Panc1 (cell line): ENCODE measurements around the gene APOO. TPM values are rescaled to one million over a fixed set of nuclear protein-coding genes. Genes with fewer than 3 reads are reported as not detected.

ENCODE experiments used
- ATAC-seq: fragments of 200-7000 bp; cut with Tn5 transposase; 2 replicates; pipeline ENCODE4 v1.9.1; 2020; ENCODE audit warnings: mild to moderate bottlenecking, moderate library complexity
- BruUV-seq: library from RNA; stranded (reverse); fragments of 400-500 nt; replicated peaks from 2 replicates; lab custom pipeline; 2021; lab: Mats Ljungman, UMichigan
- CTCF ChIA-PET: fragments of 300-600 bp; sonication (Branson Sonifier 250); formaldehyde crosslinking; loops from one replicate; lab custom pipeline; 2022; ENCODE audit warnings: antibody characterized with exemption; lab: Charles Lee
- POLR2A ChIA-PET: fragments of 300-600 bp; sonication (Branson Sonifier 250); formaldehyde crosslinking; loops from one replicate; lab custom pipeline; 2022; ENCODE audit warnings: antibody characterized with exemption; lab: Charles Lee
- DNase-seq: peaks from one replicate; pipeline ENCODE4 v3.0.0-alpha.2; 2010; ENCODE audit warnings: low read depth, low spot score
- H3K27ac ChIP-seq: 2 replicates; pipeline ENCODE4 v1.5.1; 2011; ENCODE audit warnings: mild to moderate bottlenecking, low read length, inconsistent platforms
- H3K27me3 ChIP-seq: fragments of 200-500 bp; sonication (Bioruptor generic); 2 replicates; pipeline ENCODE4 v1.6.0; 2014; ENCODE audit warnings: low read length, inconsistent platforms; ENCODE audit not compliant: control insufficient read depth, insufficient read depth
- H3K36me3 ChIP-seq: fragments of 200-500 bp; sonication (Bioruptor generic); 2 replicates; pipeline ENCODE4 v1.5.1; 2014; ENCODE audit warnings: inconsistent platforms, mild to moderate bottlenecking, low read length, moderate library complexity; ENCODE audit not compliant: control insufficient read depth, insufficient read depth
- H3K4me1 ChIP-seq: 2 replicates; pipeline ENCODE4 v1.5.1; 2011; ENCODE audit warnings: inconsistent platforms, mild to moderate bottlenecking, low read length, moderate library complexity; ENCODE audit not compliant: control insufficient read depth, insufficient read depth
- H3K4me3 ChIP-seq, 2 experiments: 2 replicates each; pipeline ENCODE4 v1.5.1; 2011 to 2012; ENCODE audit warnings: low read depth in 2 of 2, low read length in 2 of 2, mild to moderate bottlenecking in 2 of 2, inconsistent platforms in 1 of 2, moderate library complexity in 1 of 2
- H3K9me3 ChIP-seq: fragments of 200-500 bp; sonication (Bioruptor generic); 2 replicates; pipeline ENCODE4 v1.5.1; 2014; ENCODE audit warnings: low read depth, mild to moderate bottlenecking, inconsistent platforms, low read length, moderate library complexity; ENCODE audit not compliant: control insufficient read depth, insufficient read depth
- POLR2AphosphoS5 ChIP-seq: IDR thresholded peaks from 2 replicates; pipeline ENCODE4 v1.6.1; 2012; ENCODE audit warnings: mild to moderate bottlenecking, low read depth, low read length, moderate library complexity
- SIN3A ChIP-seq: IDR thresholded peaks from 2 replicates; pipeline ENCODE4 v1.6.1; 2012; ENCODE audit warnings: low read depth, mild to moderate bottlenecking, low read length, moderate library complexity, borderline replicate concordance; ENCODE audit not compliant: insufficient read depth
- TCF7L2 ChIP-seq: IDR thresholded peaks from 2 replicates; pipeline ENCODE4 v1.6.1; 2011; ENCODE audit warnings: mild to moderate bottlenecking, low read depth, low read length, inconsistent platforms
- in situ Hi-C: cut with HindIII; loops from 2 replicates; pipeline ENCODE4 v1.10.0; 2016; ENCODE audit warnings: low sequenced_read_pairs, low pct_unique_long_range_greater_than_20kb
- intact Hi-C: fragments of 100-400 bp; cut with micrococcal nuclease; formaldehyde crosslinking; loops from one replicate; pipeline ENCODE4 v1.10.0; 2022; ENCODE audit not compliant: unreplicated experiment
- total RNA-seq: library from RNA; stranded (reverse); gene quantifications from one replicate; pipeline ENCODE4 v1.2.1, GENCODE V29; 2021; ENCODE audit not compliant: unreplicated experiment
- TF ChIP-seq, protein P1 (sequence below): fragments of 450-650 bp; IDR thresholded peaks from 2 replicates; pipeline ENCODE4 v1.5.1; 2017; ENCODE audit warnings: mild to moderate bottlenecking
- TF ChIP-seq, protein P2 (sequence below), 2 experiments: IDR thresholded peaks; 2 replicates each; pipeline ENCODE4 v1.6.1; 2011 to 2012; ENCODE audit warnings: low read depth in 2 of 2, control low read depth in 1 of 2, low read length in 1 of 2, mild to moderate bottlenecking in 1 of 2, moderate library complexity in 1 of 2; ENCODE audit not compliant: insufficient read depth in 1 of 2

APOO gene
- total RNA-seq, 1 experiment from 2014 or later: 36.8 TPM

DNA sequence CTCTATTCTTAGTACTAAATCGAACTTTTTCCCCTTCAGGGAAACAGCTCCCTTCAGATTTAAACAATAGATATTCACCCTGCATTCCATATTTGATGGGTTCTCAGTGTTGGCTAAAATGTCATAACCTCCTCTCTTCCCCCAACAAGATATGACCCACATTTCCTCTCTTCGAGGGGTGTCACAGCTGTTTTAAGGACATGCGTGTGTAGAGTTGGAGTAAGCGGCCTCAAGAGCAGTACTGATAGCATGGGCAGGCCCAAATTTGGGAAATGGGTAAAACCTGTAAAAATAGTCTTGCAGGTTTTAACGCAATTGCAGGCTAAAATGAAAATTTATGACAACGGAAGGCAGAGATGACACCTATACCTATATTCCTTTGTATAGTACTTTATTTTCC lies 96.1 kb downstream of the APOO start:
- ATAC-seq: no peak
- POLR2A ChIA-PET: interaction anchor here (0.6 to 0.7 kb wide), 2 partner anchors 22 to 44 kb away, joined by 3 to 7 read pairs; no protein-coding TSS in a partner anchor

DNA sequence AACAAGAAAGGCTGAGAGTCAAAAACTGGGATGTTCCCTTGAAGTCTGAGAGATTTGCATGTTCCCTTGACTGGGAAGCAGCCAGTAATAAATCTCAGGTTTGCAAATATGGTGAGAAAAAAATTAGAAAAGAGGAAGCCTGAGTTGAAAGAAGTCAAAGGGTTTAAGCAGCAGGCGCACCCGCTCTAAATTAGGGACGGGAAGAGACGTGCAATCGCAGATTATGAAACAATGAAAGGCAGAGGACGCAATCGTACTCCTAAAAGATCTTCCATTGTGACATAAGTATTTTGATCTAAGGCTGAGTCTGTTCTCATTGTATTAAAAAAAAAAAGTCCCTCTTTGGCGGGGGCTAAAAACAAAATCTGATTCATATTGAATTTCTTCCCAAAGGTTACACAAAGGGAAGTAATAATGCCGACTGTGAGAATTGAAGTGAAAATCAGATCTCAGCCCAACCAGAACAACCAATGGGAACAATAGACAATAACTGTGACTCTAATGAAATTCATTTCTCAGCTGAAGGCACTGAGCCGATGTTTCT lies 96.6 kb downstream of the APOO start:
- ATAC-seq (no peak), DNase-seq (no peak)
- no peaks in the 10 kb centered on the region for H3K36me3 ChIP-seq
- TF ChIP-seq, protein P1, sequence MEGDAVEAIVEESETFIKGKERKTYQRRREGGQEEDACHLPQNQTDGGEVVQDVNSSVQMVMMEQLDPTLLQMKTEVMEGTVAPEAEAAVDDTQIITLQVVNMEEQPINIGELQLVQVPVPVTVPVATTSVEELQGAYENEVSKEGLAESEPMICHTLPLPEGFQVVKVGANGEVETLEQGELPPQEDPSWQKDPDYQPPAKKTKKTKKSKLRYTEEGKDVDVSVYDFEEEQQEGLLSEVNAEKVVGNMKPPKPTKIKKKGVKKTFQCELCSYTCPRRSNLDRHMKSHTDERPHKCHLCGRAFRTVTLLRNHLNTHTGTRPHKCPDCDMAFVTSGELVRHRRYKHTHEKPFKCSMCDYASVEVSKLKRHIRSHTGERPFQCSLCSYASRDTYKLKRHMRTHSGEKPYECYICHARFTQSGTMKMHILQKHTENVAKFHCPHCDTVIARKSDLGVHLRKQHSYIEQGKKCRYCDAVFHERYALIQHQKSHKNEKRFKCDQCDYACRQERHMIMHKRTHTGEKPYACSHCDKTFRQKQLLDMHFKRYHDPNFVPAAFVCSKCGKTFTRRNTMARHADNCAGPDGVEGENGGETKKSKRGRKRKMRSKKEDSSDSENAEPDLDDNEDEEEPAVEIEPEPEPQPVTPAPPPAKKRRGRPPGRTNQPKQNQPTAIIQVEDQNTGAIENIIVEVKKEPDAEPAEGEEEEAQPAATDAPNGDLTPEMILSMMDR: no peak
- TF ChIP-seq SIN3A (no peak), TCF7L2 (no peak), POLR2AphosphoS5 (no peak)
- TF ChIP-seq, protein P2, sequence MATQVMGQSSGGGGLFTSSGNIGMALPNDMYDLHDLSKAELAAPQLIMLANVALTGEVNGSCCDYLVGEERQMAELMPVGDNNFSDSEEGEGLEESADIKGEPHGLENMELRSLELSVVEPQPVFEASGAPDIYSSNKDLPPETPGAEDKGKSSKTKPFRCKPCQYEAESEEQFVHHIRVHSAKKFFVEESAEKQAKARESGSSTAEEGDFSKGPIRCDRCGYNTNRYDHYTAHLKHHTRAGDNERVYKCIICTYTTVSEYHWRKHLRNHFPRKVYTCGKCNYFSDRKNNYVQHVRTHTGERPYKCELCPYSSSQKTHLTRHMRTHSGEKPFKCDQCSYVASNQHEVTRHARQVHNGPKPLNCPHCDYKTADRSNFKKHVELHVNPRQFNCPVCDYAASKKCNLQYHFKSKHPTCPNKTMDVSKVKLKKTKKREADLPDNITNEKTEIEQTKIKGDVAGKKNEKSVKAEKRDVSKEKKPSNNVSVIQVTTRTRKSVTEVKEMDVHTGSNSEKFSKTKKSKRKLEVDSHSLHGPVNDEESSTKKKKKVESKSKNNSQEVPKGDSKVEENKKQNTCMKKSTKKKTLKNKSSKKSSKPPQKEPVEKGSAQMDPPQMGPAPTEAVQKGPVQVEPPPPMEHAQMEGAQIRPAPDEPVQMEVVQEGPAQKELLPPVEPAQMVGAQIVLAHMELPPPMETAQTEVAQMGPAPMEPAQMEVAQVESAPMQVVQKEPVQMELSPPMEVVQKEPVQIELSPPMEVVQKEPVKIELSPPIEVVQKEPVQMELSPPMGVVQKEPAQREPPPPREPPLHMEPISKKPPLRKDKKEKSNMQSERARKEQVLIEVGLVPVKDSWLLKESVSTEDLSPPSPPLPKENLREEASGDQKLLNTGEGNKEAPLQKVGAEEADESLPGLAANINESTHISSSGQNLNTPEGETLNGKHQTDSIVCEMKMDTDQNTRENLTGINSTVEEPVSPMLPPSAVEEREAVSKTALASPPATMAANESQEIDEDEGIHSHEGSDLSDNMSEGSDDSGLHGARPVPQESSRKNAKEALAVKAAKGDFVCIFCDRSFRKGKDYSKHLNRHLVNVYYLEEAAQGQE (IDR thresholded peaks at IDR 0.05; ENCODE audit: insufficient read depth in 1 of 2, low read depth in 2 of 2, low read length in 1 of 2): no peak
- no peaks in the 10 kb centered on the region for H3K27me3 ChIP-seq
- in situ Hi-C loops: no loop called here
- ChIA-PET POLR2A (interaction anchor here (0.6 to 0.7 kb wide), 2 partner anchors 22 to 44 kb away, joined by 3 to 7 read pairs; no protein-coding TSS in a partner anchor), CTCF (no interaction called here)
- peak overlapping the region; percentile 69 for H3K27ac ChIP-seq
- no TSS peak for BruUV-seq
- no peaks in the 10 kb centered on the region for H3K9me3 ChIP-seq
- intact Hi-C loops: no loop called here
- peak overlapping the region; percentile 1 to 12; a peak in 2 of 4 replicates for H3K4me3 ChIP-seq
- H3K4me1 ChIP-seq: no peaks in the 10 kb centered on the region

More for the DNA sequence above, 96.1 kb downstream of the APOO start:
- H3K27me3 ChIP-seq: no peaks in the 10 kb centered on the region
- H3K27ac ChIP-seq: peak overlapping the region; percentile 69
- H3K4me3 ChIP-seq: no peak overlapping the region; a peak in 1 of 4 replicates
- H3K36me3 ChIP-seq: no peaks in the 10 kb centered on the region
- no peaks in the 10 kb centered on the region for H3K4me1 ChIP-seq
- TF ChIP-seq, protein P1: no peak
- TF ChIP-seq POLR2AphosphoS5 (no peak), TCF7L2 (no peak), SIN3A (no peak)
- TF ChIP-seq, protein P2 (IDR thresholded peaks at IDR 0.05; ENCODE audit: insufficient read depth in 1 of 2, low read depth in 2 of 2, low read length in 1 of 2): no peak
- CTCF ChIA-PET: no interaction called here
- no peak for DNase-seq
- in situ Hi-C loops (no loop called here), intact Hi-C loops (no loop called here)
- no TSS peak for BruUV-seq
- H3K9me3 ChIP-seq: no peaks in the 10 kb centered on the region
